Measurements from ENCODE around the gene OAS2.

Gene OAS2, protein sequence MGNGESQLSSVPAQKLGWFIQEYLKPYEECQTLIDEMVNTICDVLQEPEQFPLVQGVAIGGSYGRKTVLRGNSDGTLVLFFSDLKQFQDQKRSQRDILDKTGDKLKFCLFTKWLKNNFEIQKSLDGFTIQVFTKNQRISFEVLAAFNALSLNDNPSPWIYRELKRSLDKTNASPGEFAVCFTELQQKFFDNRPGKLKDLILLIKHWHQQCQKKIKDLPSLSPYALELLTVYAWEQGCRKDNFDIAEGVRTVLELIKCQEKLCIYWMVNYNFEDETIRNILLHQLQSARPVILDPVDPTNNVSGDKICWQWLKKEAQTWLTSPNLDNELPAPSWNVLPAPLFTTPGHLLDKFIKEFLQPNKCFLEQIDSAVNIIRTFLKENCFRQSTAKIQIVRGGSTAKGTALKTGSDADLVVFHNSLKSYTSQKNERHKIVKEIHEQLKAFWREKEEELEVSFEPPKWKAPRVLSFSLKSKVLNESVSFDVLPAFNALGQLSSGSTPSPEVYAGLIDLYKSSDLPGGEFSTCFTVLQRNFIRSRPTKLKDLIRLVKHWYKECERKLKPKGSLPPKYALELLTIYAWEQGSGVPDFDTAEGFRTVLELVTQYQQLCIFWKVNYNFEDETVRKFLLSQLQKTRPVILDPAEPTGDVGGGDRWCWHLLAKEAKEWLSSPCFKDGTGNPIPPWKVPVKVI

DNA sequence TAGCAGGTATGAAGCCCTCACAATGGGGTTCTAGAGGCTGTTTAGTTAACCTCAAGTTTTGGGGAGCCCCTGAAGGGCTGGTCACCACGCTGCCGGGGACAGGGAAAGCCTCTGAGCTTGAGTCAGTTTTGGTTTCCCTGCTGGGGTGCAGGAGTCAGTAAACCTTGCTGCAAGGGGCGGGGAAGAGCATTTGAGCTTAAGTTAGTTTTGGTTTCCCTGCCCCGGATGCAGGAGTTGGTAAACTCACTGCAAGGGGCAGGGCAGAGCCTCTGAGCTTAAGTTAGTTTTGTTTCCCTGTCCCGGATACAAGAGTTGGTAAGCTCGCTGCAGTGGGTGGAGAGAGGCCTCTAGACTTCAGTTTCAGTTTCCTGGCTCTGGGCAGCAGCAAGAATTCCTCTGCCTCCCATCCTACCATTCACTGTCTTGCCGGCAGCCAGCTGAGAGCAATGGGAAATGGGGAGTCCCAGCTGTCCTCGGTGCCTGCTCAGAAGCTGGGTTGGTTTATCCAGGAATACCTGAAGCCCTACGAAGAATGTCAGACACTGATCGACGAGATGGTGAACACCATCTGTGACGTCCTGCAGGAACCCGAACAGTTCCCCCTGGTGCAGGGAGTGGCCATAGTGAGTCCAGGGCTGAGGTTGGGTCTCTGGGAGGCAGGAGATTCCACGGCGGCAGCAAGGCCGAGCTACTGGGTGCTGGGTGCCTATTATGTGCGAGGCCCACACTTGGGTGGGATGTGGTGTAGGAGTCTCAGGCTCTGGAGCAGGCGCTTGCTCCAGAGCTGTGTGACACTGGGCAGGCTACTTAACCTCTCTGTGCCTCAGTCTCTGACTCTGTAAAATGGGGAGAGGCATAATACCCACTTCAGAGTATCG lies at the start of gene OAS2:
Gene OAS2 (plus strand): TSS at position 357 of the 878 bp plus-strand sequence. CDS start 90 bp downstream, at position 447.
- TF ChIP-seq, protein P1, sequence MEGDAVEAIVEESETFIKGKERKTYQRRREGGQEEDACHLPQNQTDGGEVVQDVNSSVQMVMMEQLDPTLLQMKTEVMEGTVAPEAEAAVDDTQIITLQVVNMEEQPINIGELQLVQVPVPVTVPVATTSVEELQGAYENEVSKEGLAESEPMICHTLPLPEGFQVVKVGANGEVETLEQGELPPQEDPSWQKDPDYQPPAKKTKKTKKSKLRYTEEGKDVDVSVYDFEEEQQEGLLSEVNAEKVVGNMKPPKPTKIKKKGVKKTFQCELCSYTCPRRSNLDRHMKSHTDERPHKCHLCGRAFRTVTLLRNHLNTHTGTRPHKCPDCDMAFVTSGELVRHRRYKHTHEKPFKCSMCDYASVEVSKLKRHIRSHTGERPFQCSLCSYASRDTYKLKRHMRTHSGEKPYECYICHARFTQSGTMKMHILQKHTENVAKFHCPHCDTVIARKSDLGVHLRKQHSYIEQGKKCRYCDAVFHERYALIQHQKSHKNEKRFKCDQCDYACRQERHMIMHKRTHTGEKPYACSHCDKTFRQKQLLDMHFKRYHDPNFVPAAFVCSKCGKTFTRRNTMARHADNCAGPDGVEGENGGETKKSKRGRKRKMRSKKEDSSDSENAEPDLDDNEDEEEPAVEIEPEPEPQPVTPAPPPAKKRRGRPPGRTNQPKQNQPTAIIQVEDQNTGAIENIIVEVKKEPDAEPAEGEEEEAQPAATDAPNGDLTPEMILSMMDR (IDR thresholded peaks at IDR 0.05; ENCODE audit: unreplicated experiment in 3 of 3): no peak
- Mint-ChIP-seq H3K9me3 (peaks cover 9% of the 10 kb centered on the region), H3K36me3 (ENCODE audit: low read depth) (no peaks in the 10 kb centered on the region), H3K27me3 (ENCODE audit: low read depth) (peaks cover under 1% of the 10 kb centered on the region), H3K27ac (no peak within 1 kb of the TSS), H3K4me1 (no peaks in the 10 kb centered on the region), H3K4me3 (no peak within 1 kb of the TSS)

DNA sequence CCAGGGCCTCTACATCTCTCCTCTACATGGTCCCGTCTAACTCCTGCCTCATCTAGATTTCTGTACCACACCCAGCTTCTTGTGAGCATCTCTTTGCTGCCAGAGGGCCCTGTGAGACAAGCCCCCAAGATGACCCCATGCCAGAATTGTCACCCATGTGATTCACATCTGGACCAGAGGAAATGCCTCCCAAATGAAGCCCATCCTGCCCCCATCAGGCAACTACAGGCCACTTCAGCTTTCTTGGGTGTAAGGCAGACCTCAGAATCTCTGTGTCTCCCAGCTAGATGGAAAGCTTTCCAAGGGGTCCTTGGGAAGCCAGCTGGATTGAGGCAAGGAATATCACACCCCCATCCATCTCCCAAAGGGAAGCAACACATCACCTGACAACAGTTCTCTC lies 49.3 kb upstream of the OAS2 start:
- H3K27ac Mint-ChIP-seq: no peak overlapping the region
- H3K4me1 Mint-ChIP-seq: peaks cover 7% of the 10 kb centered on the region
- peaks cover 18% of the 10 kb centered on the region for H3K27me3 Mint-ChIP-seq (ENCODE audit: low read depth)
- H3K9me3 Mint-ChIP-seq: peaks cover 6% of the 10 kb centered on the region
- no peaks in the 10 kb centered on the region for H3K36me3 Mint-ChIP-seq (ENCODE audit: low read depth)
- TF ChIP-seq, protein P1 (IDR thresholded peaks at IDR 0.05; ENCODE audit: unreplicated experiment in 3 of 3): no peak
- no peak overlapping the region for H3K4me3 Mint-ChIP-seq

DNA sequence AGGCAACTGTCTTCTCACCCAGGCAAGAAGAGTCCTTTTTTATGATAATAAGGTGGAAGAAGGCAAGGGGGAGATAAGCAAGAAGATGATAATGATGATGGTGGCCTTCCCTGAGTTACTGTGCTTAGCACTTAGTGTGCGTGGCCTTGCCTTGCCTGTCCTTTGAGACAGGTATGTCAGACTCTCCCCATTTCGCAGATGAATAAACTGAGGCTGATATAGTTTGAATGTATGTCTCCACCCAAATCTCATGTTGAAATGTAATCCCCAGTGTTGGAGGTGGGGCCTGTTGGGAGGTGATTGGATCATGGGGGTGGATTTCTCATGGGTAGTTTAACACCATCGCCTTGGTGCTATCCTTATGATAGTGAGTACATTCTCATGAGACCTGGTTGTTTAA lies 48.6 kb upstream of the OAS2 start:
- peaks cover 16% of the 10 kb centered on the region for H3K27me3 Mint-ChIP-seq (ENCODE audit: low read depth)
- no peak overlapping the region for H3K27ac Mint-ChIP-seq
- TF ChIP-seq, protein P1 (IDR thresholded peaks at IDR 0.05; ENCODE audit: unreplicated experiment in 3 of 3): no peak
- peaks cover 5% of the 10 kb centered on the region for H3K4me1 Mint-ChIP-seq
- peaks cover 6% of the 10 kb centered on the region for H3K9me3 Mint-ChIP-seq
- no peak overlapping the region for H3K4me3 Mint-ChIP-seq
- H3K36me3 Mint-ChIP-seq (ENCODE audit: low read depth): no peaks in the 10 kb centered on the region

- H3K36me3 Mint-ChIP-seq (ENCODE audit: low read depth): no peaks in the 10 kb centered on the region
- H3K9me3 Mint-ChIP-seq: peaks cover 8% of the 10 kb centered on the region
- TF ChIP-seq, protein P1 (IDR thresholded peaks at IDR 0.05; ENCODE audit: unreplicated experiment in 3 of 3): no peak
- H3K27ac Mint-ChIP-seq: no peak overlapping the region
- no peaks in the 10 kb centered on the region for H3K4me1 Mint-ChIP-seq
- H3K4me3 Mint-ChIP-seq: no peak overlapping the region
- peaks cover 14% of the 10 kb centered on the region for H3K27me3 Mint-ChIP-seq (ENCODE audit: low read depth)
Measured at GRCh38 chr12:112930350-112930749, 48.0 kb upstream of the OAS2 start.

GRCh38 chr12:112932485-112933128 lies 45.7 kb upstream of the OAS2 start:
- no peaks in the 10 kb centered on the region for H3K4me1 Mint-ChIP-seq
- peaks cover 23% of the 10 kb centered on the region for H3K27me3 Mint-ChIP-seq (ENCODE audit: low read depth)
- no peak overlapping the region for H3K27ac Mint-ChIP-seq
- H3K4me3 Mint-ChIP-seq: no peak overlapping the region
- TF ChIP-seq, protein P1 (IDR thresholded peaks at IDR 0.05; ENCODE audit: unreplicated experiment in 3 of 3): no peak
- H3K36me3 Mint-ChIP-seq (ENCODE audit: low read depth): no peaks in the 10 kb centered on the region
- peaks cover 3% of the 10 kb centered on the region for H3K9me3 Mint-ChIP-seq
